NCI-H2081 treated with DMSO at 0.1 percent for 48 hours (cell line): ENCODE results near the gene TMEM217.
A peak's percentile ranks its signal among the peaks of the same experiment; 100 is the strongest.
"Not testable (repeated sequence)": the region's sequence is repeated elsewhere in the genome, so short reads cannot be mapped to it uniquely, and the experiment has no call there.

Experiments
- DNase-seq: peaks from one replicate; lab custom pipeline; 2025; lab: John Stamatoyannopoulos, UW

TMEM217 gene

GRCh38 chr6:37218061-37218460, 39.9 kb downstream of the TMEM217 start:
- DNase-seq = no peak

- DNase-seq = no peak
Measured at GRCh38 chr6:37212268-37212667, 45.7 kb downstream of the TMEM217 start.

- DNase-seq = peak; percentile 40
Measured at GRCh38 chr6:37210313-37210968, 47.5 kb downstream of the TMEM217 start.

- DNase-seq = no peak
Measured at GRCh38 chr6:37209461-37210205, 48.3 kb downstream of the TMEM217 start.

GRCh38 chr6:37208793-37209192, 49.2 kb downstream of the TMEM217 start:
- no peak for DNase-seq

- no peak for DNase-seq
Measured at GRCh38 chr6:37207903-37208456, 50.0 kb downstream of the TMEM217 start.

- DNase-seq = no peak
Measured at GRCh38 chr6:37206622-37207021, 51.3 kb downstream of the TMEM217 start.

- DNase-seq = no peak
Measured at GRCh38 chr6:37205997-37206340, 52.0 kb downstream of the TMEM217 start.

GRCh38 chr6:37205175-37205996, 52.6 kb downstream of the TMEM217 start:
- no peak for DNase-seq

GRCh38 chr6:37204014-37204751, 53.8 kb downstream of the TMEM217 start:
- no peak for DNase-seq

GRCh38 chr6:37202788-37203491, 55.0 kb downstream of the TMEM217 start:
- DNase-seq = no peak

- DNase-seq = no peak
Measured at GRCh38 chr6:37201726-37202125, 56.2 kb downstream of the TMEM217 start.

GRCh38 chr6:37200085-37200484, 57.9 kb downstream of the TMEM217 start:
- DNase-seq = no peak

GRCh38 chr6:37196451-37196850, 61.5 kb downstream of the TMEM217 start:
- DNase-seq = not testable (repeated sequence)

GRCh38 chr6:37194886-37195285, 63.1 kb downstream of the TMEM217 start:
- DNase-seq = not testable (repeated sequence)

- no peak for DNase-seq
Measured at GRCh38 chr6:37192666-37193065, 65.3 kb downstream of the TMEM217 start.

- DNase-seq = no peak
Measured at GRCh38 chr6:37190159-37190535, 67.8 kb downstream of the TMEM217 start.

- DNase-seq = no peak
Measured at GRCh38 chr6:37188962-37189510, 68.9 kb downstream of the TMEM217 start.

- DNase-seq = no peak
Measured at GRCh38 chr6:37187321-37188022, 70.5 kb downstream of the TMEM217 start.
